NCI-H187 (cell line): ENCODE data around the gene COX6B2.
"Not testable (repeated sequence)": the region's sequence is repeated elsewhere in the genome, so short reads cannot be mapped to it uniquely, and the experiment has no call there.

Experiments
- DNase-seq, 2 experiments: peaks; one replicate each; lab custom pipeline; 2025; lab: John Stamatoyannopoulos, UW

Gene COX6B2

DNA sequence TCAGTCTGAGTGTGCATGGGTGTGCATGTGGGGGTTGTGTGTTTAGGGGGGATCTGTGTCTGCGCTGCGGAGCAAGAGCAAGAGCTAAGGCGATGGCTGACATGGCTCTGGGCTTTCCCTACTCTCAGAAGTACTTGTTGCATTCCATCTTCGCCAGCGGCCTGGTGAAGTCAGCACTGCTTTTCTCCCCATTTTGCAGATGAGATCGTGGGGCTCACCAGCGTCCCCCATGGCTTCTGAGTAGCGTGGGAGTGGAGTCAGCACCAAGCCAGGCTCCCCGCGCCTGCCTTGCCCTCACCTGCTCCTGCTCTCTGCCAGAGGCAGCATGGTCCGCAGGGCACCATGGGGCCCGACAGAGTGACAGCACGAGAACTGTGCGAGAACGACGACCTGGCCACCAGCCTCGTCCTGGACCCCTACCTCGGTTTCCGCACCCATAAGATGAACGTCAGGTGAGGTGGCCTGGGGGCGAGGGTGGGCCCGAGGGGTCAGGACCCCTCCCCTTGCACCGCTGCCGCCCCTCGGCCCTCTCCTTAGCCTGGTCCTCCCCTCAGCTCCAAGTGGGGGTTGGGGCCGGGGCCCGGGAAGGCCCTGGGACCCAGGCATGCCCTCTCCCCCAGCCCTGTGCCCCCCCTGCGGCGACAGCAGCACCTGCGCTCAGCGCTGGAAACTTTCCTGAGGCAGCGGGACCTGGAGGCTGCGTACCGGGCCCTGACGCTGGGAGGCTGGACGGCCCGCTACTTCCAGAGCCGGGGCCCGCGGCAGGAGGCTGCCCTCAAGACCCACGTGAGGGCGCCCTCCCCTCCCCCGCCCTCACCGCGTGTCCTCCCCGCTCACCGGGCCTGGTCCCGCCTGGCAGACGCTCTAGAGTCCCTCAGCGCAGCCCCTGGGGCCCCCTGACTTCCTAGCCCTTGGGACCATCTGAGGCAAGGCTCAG is 12.7 kb downstream of the COX6B2 start:
- DNase-seq = no peak

DNA sequence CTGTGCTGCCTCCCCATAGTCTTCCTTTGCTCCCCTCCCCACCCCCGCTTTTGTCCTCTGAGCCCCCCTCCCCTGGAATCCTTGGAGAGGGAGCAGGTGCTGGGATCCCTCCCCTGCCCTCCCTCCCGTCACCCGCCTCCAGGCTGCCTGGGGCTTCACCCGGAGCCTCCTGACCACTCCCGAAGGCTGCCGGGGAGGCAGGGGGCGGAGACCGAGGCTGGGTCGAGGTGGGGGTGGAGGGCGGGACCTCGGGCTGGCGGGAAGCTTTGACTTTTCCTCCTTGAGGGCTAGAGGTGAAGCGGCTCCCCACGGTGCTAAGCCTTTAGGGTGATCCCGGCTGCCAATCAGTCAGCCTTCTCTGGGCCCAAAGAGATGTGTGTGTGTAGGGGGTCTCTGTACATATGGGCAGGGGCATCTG is 13.3 kb downstream of the COX6B2 start:
- peak; percentile 88 to 89 for DNase-seq

DNA sequence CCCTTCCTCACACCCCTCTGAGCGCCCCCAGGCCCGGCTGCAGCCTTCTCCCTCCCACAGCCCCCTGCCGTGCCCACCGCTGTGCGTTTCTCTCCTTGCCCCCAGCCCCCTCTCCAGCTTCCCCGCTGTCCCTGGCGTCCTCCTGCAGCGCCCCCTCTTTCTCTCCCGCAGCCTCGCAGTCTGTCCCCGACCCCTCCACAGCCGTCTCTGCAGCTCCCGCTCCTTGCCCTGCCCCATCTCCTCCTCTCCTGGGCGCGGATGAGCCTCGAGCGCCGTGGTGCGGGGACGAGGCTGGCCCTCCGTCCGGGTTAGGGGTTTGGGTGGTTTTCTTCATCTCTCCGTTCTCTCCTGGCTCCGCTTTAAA is 13.8 kb downstream of the COX6B2 start:
- peak in 1 of 2 experiments; percentile 89 for DNase-seq

DNA sequence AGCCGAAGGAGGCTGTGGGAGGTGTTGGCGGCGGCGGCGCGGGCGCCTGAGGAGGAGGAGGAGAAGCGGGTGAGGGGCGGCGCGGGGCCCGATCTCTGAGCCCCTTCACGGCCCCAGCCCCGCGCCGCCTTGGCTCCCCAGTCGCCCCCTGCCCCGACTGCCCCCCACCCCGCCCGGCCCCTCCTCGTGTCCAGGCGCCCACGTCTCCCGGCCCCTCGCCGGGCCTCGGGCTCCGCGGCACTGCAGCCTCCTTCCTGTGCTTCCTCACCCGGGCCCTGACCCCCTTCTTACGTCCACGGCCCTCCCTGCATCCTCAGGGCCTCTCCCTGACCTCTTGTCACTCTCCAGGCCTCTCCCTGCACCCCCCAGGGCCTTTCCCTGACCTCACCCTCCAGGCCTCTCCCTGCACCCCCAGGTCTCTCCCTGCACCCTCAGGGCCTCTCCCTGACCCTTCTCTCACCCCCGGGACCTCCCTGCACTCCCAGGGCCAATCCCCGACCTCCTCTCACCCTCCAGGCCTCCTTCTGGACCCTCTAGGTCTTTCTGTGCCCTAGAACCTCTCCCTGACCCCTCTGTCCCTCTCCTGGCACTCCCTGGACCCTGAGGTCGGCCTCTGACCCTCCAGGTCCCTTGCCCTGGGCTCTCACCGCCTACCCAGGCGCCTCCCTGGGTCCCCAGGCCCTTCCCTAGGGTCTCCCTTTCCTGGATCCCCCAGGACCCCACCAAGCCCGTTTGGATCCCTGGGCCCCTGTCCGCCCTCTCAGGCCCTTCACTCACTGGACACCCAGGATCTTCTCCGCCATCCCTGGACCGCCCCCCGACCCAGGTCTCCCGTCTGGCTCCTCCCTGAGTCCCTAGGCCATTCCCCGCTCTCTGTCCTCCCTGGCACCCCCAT is 14.4 kb downstream of the COX6B2 start:
- no peak for DNase-seq

DNA sequence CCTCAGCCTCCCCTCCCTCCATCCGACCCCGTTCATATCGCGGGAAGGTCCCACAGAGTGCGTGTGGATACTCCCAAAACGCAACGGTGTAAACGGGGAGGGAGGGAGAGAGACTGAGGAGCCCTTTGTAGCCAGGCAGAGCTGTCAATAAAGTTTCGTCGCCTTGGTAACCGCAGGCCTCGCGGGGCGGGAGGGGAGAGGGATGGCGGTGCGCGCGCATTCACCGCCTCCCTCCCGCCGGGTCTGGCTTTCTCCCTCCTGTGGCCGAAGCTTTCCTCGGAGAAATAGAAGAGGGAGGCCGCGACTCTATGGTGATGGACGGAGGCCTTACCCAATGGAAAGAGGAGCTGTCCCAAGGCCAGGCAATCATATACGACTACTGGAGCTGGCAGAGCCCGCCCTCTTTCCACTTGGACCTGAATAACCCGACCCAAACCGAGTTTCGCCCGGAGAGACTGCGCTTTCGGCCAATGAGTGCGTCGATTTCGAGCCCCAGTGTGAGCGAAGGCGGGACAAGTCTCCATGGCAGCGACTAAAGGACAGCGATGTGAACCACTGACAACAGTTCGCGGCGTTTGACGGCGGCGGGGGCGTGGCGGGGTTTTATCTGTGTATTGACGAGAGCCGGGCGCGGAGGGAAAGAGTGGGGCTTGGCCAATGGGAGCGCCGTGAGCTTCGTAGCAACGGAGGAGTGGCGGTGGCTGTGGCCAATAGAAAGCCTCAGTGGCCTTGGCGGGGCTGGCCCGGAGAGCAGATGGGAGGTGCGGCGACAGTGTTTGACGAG is 15.2 kb downstream of the COX6B2 start, which contains the start of gene KMT5C:
KMT5C (plus strand) TSS at position 772 of the 784 bp plus-strand sequence. CDS start 2,061 bp downstream, outside the sequence.
- peak; percentile 100 for DNase-seq

DNA sequence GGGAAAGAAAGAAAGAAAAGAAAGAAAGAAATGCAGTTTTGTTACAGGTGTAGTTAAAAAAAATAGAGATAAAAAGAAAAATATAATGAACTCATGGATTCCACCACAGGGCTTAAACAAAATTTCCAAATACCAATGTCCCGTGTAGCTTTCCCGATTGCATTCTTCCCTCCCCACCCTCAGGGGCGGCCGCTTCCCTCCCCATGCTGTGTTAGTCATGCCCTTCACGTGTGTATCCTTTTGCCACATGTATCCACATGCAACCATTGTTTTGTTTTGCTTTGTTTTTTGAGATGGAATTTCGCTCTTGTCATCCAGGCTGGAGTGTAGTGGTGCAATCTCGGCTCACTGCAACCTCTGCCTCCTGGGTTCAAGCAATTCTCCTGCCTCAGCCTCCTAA is 18.4 kb downstream of the COX6B2 start:
- no peak for DNase-seq

DNA sequence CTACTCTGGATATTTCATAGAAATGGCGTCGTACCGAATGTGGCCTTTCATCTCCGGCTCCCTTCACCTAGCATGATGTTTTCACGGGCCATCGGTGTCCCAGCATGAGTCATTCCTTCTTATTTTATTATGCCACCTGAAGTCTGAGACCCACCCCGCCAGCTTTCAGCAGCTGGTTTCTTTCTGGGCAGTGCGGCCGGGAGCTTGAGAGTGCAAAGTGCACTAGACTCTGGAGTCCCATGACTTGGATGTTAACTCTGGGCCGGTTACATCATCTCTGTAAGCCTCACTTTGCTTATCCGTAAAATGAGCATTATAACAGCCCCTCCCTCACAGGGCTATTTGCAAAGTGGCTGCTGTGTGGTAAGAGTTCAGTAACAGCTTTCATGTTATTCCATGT is 20.6 kb downstream of the COX6B2 start:
- no peak for DNase-seq

DNA sequence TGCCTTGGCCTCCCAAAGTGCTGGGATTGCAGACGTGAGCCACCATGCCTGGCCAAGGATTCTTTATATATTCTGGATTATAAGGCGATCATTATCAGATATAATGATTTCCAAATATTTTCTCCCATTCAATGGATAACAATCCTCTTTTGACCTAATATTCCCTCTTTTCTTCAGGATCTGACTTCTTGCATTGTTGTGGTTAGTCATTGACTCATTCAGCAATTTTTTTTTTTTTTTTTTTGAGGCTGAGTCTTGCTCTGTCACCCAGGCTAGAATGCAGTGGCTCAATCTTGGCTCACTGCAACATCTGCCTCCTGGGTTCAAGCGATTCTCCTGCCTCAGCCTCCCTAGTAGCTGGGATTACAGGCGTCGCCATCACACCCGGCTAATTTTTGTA is 24.7 kb downstream of the COX6B2 start:
- not testable (repeated sequence) for DNase-seq

DNA sequence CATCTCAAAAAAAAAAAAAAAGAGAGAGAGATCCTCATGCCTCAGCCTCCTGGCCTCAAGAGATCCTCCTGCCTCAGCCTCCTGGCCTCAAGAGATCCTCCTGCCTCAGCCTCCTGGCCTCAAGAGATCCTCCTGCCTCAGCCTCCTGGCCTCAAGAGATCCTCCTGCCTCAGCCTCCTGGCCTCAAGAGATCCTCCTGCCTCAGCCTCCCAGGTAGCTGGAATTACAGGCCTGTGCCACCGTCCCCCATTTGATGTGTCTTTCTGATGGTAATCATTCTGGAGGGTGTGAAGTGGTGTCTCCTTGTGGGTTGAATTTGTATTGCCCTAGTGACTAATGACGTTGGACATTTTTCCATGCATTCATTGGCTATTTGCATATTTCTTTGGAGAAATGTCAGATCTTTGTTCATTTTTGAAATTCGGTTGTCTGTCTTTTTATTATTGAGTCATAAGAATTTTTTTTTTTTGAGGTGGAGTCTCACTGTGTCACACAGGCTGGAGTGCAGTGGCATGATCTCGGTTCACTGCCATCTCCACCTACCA is 25.7 kb downstream of the COX6B2 start:
- not testable (repeated sequence) for DNase-seq

DNA sequence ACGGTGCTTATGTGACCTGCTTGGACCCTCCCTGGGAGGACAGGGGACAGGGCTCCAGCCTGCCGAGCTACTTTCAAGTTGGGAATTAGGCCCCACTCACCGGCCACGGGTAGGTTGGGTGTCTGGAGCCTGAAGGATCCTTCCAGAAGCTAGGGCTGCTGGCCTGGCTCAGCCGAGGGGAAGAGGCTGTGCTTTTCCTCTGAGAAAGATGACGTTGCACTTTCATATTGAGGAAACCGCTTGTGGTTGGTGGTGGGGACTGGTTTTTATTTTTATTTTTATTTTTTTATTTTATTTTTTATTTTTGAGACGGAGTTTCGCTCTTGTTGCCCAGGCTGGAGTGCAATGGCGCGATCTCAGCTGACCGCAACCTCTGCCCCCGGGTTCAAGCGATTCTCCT is 29.3 kb downstream of the COX6B2 start, which contains the start of gene TMEM150B:
TMEM150B (minus strand) TSS at position 170 of the 400 bp plus-strand sequence. CDS start 4,305 bp downstream, outside the sequence.
- DNase-seq = no peak

DNA sequence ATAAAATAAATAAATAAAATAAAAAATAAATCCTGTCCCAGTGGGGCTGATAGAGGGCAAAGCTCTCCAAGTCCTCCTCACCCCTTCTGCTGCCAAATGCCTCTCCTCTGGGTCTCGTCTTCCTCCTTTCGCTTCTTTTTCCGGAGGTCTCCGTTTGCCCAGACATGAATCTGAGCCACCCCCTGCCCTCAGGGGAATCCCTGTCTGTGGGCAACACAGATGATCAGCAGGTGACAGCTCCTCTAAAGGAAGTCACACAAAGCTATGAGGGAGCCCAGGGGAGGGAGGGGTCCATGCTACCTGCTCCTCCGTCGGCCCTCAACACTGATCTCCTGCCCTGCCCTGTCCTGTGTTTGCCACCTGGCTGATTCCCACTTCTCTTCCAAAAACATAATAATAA is 29.9 kb downstream of the COX6B2 start:
- no peak for DNase-seq

DNA sequence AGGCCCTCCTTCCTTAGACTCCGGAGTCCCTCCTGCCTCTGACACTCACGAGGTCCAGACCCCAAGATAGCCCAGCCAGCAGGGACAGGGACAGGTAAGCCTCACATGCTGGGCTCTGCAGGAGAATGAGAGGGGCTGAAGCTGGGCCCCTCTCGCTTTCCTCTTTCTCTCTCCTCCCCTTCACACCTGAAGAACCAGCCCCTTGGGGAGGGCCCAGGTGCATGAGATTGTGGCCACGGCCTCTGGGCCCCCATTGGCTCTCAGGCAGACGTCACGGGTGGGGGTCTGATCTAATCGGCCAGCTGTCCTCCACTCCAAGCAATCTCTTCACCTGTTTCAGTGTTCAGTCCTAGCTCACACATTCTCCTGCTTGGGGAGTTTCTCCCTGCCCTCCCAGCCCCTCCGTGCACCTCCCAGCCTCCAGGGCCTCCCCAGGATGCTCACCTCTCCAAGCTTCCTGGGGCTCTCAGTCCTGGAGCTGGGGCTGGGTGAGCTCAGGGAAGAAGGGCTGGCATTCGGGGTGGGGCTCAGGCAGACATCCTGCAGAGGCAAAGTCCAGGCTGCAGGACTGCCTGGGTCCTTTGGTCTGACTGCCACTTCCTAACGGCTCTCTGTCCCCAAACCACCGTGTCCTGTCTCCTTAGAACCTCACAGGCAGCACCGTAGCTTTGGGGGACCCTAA is 32.2 kb downstream of the COX6B2 start:
- no peak for DNase-seq

DNA sequence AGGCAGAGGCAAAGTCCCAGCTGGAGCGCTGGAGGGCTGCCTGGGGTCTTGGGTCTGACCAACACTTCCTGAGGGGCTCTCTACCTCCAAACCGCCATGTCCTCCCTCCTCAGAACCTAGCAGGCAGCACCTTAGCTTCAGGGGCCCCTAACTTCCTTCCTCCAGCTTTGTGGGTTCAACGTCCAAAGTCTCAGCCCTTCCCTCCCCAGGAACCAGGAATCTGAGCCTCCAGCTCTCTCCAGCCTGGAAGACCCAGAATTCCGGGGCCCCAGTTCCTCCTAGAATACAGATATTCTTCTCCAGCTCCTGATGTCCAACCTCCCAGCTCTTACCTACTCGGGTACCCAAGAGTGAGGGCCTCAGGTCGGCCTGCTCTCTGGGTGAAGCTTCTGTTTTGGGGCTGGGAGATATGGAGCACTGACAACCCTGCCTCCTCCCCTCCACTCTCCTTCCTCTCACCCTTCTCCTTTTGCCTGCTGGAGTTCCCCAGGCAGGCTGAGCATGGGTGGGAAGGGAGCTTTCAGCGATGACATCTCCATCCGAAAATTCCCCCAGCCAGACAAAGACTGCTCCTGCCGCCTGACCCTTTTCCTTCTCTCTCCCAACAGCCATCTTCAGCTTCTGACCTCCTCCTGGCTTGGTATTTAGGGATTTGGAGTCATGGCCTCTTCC is 32.9 kb downstream of the COX6B2 start:
- DNase-seq = no peak

DNA sequence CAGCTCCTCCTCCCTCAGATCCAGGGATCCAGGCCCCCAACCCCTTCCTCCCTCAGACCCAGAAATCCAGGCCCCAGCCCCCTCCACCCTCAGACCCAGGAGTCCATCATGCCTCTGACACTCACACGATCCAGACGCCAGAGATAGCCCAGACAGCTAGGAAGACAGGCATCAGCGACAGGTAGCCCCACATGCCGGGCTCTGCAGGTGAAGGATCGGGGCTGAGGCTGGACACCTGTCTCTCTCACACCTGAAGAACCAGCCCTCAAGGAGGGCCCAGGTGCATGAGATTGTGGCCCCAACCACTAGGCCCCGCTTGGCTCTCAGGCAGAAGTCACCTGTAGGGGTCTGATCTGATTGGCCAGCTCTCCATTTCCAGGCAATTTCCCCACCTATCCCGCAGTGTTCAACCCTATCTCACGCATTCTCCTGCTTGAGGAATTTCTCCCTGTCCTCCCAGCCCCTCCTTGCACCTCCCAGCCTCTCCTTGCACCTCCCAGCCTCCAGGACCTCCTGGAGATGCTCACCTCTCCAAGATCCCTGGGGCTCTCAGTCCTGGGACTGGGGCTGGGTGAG is 33.6 kb downstream of the COX6B2 start:
- no peak for DNase-seq

DNA sequence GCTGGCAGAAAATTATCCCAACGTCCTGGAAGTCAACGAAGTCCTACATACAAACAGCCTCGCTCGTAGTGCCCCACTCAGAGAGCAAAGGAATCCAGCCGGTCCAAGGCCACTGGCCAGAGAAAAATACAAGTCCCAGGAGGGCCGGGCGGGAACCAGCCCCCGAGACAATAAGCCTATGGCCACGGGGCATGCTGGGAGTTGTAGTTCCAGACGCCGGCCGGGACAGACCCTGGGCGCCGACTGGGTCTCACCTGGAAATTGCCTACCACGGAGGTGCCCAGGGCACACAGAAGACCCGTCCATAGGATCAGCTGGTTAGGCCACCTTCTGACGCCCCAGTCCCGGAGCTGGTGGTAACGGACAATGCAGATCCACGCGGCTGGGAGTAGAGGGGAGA is 34.7 kb downstream of the COX6B2 start:
- DNase-seq = no peak

DNA sequence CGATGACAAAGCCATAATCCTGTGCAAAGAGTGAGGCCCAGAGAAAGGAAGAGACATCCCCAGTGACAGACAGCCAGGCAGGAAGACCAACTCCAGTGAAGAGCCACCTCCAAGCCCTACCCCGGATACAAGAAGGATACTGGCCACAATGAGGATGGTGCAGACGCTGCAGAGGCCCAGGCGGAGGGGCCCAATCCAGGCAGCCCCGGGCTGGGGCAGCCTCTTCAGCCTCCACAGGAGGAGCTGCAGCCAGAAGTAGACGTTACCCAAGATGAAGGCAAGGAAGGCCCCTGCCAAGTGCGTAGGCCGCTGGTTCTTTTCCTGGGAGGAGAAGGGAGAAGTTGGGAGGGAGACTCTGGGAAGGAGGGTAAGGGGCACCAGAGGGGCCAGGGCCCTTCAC is 37.9 kb downstream of the COX6B2 start:
- no peak for DNase-seq

DNA sequence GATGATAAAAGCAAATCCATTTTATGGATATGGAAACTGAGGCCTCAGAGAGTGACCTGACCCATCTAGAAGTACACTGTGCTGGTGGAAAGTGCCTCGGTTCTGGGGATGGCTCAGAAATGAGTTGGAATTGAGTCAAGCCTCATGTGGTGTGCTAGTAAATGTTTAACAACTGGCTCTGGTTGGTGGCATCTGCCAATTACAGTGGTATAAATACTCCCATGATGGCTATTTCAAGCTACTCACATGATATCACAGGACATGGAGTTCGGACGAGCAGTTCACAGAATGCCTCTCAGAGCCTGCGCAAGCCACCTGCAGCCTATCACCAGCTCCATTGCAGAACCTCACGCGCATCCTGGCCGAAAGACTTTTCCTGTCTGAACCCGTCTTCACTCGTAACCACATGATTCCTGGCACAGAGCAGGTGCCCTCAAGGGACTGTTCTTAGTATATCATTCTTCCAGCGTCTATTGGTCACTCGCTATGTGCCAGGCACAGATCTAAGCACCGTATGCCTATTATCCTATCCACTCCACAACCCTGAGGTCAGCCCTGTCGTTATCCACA is 38.5 kb downstream of the COX6B2 start:
- DNase-seq = no peak

DNA sequence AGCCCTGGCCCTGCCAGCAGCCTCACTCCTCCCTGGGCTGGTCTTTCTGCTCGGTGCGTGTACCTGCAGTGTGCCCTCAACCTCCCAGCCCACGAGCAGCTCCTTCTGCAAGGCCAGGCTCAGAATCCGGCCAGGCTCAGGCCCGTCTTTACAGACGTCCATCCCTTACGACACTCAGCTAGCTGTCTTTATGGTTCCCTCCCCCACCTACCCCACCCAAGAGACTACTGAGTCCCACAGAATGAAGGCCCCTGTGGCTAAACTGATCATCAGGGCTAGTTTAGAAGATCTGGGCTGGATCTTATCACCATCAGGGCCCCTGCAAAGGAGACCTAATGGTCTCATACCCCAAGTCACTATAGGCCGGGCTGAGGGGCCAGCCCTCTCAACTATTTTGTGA is 40.1 kb downstream of the COX6B2 start:
- no peak for DNase-seq
